HG03196 (cell line): Measurements from ENCODE around the gene KRT17.
"Not testable (repeated sequence)": the region's sequence is repeated elsewhere in the genome, so short reads cannot be mapped to it uniquely, and the experiment has no call there.

ENCODE experiments used
- ATAC-seq: cut with Tn5 transposase; IDR thresholded peaks from one replicate; pipeline ENCODE4 v1.9.1; 2021; ENCODE audit not compliant: unreplicated experiment

The KRT17 gene

GRCh38 chr17:41635121-41636097 is 11.0 kb upstream of the KRT17 start:
- ATAC-seq, result no peak

- ATAC-seq, result no peak
Observed at GRCh38 chr17:41634639-41635038, 10.3 kb upstream of the KRT17 start.

- no peak for ATAC-seq
Observed at GRCh38 chr17:41633556-41634199, 9.3 kb upstream of the KRT17 start.

GRCh38 chr17:41632482-41633105 is 8.2 kb upstream of the KRT17 start:
- ATAC-seq, result no peak

- ATAC-seq, result no peak
Observed at GRCh38 chr17:41631898-41632285, 7.5 kb upstream of the KRT17 start.

- ATAC-seq, result no peak
Observed at GRCh38 chr17:41631025-41631897, 6.9 kb upstream of the KRT17 start.

- no peak for ATAC-seq
Observed at GRCh38 chr17:41629826-41630670, 5.7 kb upstream of the KRT17 start.

GRCh38 chr17:41629316-41629715 is 4.9 kb upstream of the KRT17 start:
- ATAC-seq, result no peak

- ATAC-seq, result not testable (repeated sequence)
Observed at GRCh38 chr17:41628621-41629255, 4.4 kb upstream of the KRT17 start.

GRCh38 chr17:41628073-41628370 is 3.6 kb upstream of the KRT17 start:
- ATAC-seq, result not testable (repeated sequence)

- no peak for ATAC-seq
Observed at GRCh38 chr17:41627316-41628072, 3.1 kb upstream of the KRT17 start.

- not testable (repeated sequence) for ATAC-seq
Observed at GRCh38 chr17:41626914-41627295, 2.5 kb upstream of the KRT17 start.

GRCh38 chr17:41626028-41626913 is 1.9 kb upstream of the KRT17 start:
- not testable (repeated sequence) for ATAC-seq

- no peak for ATAC-seq
Observed at GRCh38 chr17:41625602-41626001, 1.2 kb upstream of the KRT17 start.

GRCh38 chr17:41623184-41623861 is 1.1 kb downstream of the KRT17 start:
- not testable (repeated sequence) for ATAC-seq

GRCh38 chr17:41622340-41623183 is 1.8 kb downstream of the KRT17 start:
- not testable (repeated sequence) for ATAC-seq
